VCaP (cell line): ENCODE data around the gene IGF2BP3.
A peak's percentile ranks its signal among the peaks of the same experiment; 100 is the strongest.
"Not testable (repeated sequence)": the region's sequence is repeated elsewhere in the genome, so short reads cannot be mapped to it uniquely, and the experiment has no call there.

Source experiments
- H3K27ac ChIP-seq: fragments of 450-650 bp; 2 replicates; pipeline ENCODE4 v1.5.1; 2017
- TF ChIP-seq, protein P1 (sequence below): fragments of 450-650 bp; conservative IDR thresholded peaks from 2 replicates; pipeline ENCODE4 v1.5.1; 2017; ENCODE audit warnings: mild to moderate bottlenecking, moderate library complexity

Gene IGF2BP3

DNA sequence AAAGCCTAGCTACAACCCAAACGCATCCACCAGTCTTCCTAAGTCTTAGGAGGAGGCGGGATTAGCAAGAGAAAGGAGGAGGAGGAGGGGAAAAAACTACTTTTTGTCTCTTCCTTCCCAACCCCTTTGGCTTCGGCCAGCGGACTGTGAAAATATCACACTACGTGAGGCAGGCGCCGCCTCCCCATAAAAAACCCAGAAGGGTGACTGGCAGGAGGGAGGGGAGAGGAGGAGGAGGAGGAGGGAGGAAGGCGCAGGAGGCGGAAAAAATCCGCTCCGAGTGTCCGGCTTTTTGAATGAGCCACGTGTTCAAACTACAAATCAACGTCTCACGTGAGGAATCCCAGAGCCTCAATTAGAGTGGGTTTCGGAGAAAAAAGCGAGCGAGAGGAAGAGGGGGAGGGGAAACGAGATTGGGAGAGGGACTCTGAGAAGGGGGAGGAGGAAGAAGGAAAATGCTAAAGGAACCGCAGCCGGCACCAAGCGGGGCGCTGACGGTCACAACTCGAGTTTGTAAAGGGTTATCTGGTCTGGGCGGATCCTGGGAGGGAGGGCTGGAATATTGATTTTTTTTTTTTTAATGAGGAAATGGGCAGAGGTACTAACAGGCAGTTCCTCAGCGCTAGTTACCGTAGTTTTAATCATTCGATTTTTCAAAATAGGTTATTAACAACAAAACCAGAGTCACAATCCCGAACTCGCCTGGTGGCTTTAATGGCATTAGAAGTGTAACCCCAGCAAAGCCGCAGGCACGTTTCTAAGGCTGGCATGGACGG is at the start of gene IGF2BP3:
IGF2BP3 (minus strand) TSS at position 162 of the 776 bp plus-strand sequence. CDS start 381 bp downstream, outside the sequence.
- TF ChIP-seq, protein P1, sequence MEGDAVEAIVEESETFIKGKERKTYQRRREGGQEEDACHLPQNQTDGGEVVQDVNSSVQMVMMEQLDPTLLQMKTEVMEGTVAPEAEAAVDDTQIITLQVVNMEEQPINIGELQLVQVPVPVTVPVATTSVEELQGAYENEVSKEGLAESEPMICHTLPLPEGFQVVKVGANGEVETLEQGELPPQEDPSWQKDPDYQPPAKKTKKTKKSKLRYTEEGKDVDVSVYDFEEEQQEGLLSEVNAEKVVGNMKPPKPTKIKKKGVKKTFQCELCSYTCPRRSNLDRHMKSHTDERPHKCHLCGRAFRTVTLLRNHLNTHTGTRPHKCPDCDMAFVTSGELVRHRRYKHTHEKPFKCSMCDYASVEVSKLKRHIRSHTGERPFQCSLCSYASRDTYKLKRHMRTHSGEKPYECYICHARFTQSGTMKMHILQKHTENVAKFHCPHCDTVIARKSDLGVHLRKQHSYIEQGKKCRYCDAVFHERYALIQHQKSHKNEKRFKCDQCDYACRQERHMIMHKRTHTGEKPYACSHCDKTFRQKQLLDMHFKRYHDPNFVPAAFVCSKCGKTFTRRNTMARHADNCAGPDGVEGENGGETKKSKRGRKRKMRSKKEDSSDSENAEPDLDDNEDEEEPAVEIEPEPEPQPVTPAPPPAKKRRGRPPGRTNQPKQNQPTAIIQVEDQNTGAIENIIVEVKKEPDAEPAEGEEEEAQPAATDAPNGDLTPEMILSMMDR: no peak
- H3K27ac ChIP-seq: peak within 1 kb of the TSS; percentile 64

DNA sequence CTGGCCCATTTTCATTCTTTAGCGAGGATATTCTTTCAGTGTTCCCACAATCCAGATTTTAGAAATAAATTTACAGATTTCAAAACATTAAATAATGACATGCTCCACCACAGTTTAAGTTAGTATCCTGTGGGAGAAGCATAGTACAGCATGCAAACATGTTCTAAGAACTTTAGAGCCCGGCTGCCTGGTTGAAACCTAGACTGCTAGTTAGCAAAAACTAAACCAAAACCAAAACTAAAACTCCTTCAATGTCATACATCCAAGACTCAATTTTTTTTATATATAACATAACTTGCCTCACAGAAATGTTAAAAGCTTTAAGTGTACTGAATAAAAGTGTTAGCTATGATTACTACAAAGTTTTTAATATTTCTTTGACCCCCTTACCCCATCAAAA is 44.5 kb upstream of the IGF2BP3 start:
- no peak overlapping the region for H3K27ac ChIP-seq
- TF ChIP-seq, protein P1: no peak

GRCh38 chr7:23513746-23514145 is 43.5 kb upstream of the IGF2BP3 start:
- H3K27ac ChIP-seq: not testable (repeated sequence)

DNA sequence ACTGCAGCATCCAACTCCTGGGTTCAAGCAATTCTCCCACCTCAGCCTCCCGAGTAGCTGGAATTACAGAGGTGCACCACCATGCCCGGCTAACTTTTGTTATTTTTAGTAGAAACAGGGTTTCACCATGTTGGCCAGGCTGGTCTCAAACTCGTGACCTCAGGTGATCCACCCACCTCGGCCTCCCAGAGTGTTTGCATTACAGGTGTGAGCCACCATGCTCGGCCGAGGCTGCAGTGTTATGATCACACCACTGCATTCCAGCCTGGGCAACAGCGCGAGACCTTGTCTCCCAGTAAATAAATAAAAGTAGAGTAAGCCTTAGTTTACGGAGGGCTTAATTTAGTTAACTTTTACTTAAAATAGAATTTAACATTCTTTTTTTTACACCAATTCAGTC is 23.7 kb upstream of the IGF2BP3 start:
- H3K27ac ChIP-seq: no peak overlapping the region
- TF ChIP-seq, protein P1: no peak

DNA sequence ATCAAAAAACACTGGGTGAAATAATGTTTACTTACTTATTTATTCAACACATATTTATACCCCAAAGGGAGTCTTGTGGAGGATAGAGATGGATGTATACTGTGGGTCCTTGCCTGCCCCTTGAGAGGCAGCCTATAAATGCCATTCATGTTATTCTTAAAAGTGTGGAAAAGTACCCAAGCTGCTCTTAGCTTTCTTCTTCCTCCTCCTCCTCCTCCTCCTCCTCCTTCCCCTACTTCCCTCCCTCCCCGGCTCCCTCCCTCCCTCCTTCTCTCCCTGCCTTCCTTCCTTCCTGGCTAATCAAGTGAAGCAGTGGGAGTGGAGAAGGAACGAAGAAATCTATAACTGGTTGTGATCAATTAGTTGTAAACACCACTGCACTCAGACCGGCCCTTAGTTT is 21.2 kb upstream of the IGF2BP3 start:
- no peak overlapping the region for H3K27ac ChIP-seq
- TF ChIP-seq, protein P1: no peak

DNA sequence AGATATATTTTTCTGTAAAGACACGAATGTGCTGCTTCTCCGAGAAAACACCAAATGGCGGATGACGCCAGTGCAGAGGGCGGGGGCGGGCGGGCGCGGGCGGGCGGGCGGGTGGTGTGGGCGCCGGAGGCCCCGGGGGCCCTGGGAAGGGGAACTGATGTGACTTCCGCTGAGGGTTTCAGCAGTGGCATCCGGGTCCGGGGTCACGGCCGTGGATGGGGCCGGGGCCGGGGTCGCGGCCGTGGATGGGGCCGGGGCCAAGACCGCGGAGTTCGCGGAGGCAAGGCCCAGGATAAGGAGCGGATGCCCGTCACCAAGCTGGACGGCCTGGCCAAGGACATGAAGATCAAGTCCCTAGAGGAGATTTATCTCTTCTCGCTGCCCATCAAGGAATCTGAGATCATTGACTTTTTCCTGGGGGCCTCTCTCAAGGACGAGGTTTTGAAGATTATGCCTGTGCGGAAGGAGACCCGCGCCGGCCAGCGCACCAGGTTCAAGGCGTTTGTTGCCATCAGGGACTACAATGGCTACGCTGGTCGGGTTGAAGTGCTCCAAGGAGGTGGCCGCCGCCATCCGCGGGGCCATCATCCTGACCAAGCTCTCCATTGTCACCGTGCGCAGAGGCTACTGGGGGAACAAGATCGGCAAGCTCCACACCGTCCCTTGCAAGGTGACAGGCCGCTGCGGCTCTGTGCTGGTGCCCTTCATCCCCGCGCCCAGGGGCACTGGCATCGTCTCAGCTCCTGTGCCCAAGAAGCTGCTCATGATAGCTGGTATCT is 20.3 kb upstream of the IGF2BP3 start:
- H3K27ac ChIP-seq: no peak overlapping the region
- TF ChIP-seq, protein P1: no peak

- not testable (repeated sequence) for H3K27ac ChIP-seq
Measured at GRCh38 chr7:23488714-23489113, 18.4 kb upstream of the IGF2BP3 start.

DNA sequence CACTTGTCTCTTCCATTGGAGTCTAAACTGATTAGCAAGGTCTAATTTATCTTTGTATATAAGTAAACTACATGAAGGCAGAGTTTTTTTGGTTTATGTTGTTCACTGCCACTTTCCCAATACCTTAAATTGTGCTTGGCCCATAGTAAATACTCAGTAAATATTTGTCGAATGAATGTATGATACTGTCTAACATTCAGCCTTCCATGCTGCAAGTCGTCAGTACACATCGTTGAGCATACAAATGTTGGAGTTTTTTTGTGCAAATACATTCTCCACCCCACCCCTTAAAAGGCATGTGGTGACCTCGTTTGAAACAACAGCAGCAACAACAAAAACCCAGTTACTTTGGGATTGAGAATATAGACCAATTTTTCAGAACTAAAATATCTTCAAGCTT is 17.4 kb upstream of the IGF2BP3 start:
- no peak overlapping the region for H3K27ac ChIP-seq
- TF ChIP-seq, protein P1: no peak
